Thymus (tissue), 11 donors: ENCODE data around the gene CUL2. TPM values are rescaled to one million over a fixed set of nuclear protein-coding genes. Genes with fewer than 3 reads are reported as not detected.
"Not testable (repeated sequence)": the region's sequence is repeated elsewhere in the genome, so short reads cannot be mapped to it uniquely, and the experiment has no call there.

Experiments used
- DNase-seq, 9 donors: peaks; one replicate each; pipeline ENCODE4 v3.0.0-alpha.2; 2013; ENCODE audit warnings: low spot score in 9 of 9, low read depth in 6 of 9, missing footprints in 1 of 9
- H3K27ac ChIP-seq, 2 donors: one replicate each; pipeline ENCODE4 v1.5.1; 2013; ENCODE audit warnings: control low read depth in 1 of 2, low read depth in 1 of 2, low read length in 1 of 2, mild to moderate bottlenecking in 1 of 2, moderate library complexity in 1 of 2
- H3K27me3 ChIP-seq, 2 donors: one replicate each; pipeline ENCODE4 v1.5.1; 2013; ENCODE audit warnings: low read length in 1 of 2; ENCODE audit not compliant: control insufficient read depth in 2 of 2, insufficient read depth in 1 of 2
- H3K36me3 ChIP-seq, 2 donors: one replicate each; pipeline ENCODE4 v1.5.1; 2013; ENCODE audit warnings: low read length in 1 of 2, mild to moderate bottlenecking in 1 of 2, moderate library complexity in 1 of 2; ENCODE audit not compliant: control insufficient read depth in 2 of 2, insufficient read depth in 2 of 2
- H3K4me1 ChIP-seq, 2 donors: one replicate each; pipeline ENCODE4 v1.5.1; 2013; ENCODE audit warnings: low read length in 2 of 2; ENCODE audit not compliant: control insufficient read depth in 2 of 2, insufficient read depth in 2 of 2
- H3K4me3 ChIP-seq, 2 donors: one replicate each; pipeline ENCODE4 v1.5.1; 2013; ENCODE audit warnings: low read length in 2 of 2, control low read depth in 1 of 2, mild to moderate bottlenecking in 1 of 2
- H3K9me3 ChIP-seq, 2 donors: one replicate each; pipeline ENCODE4 v1.5.1; 2013; ENCODE audit warnings: low read length in 1 of 2, mild to moderate bottlenecking in 1 of 2; ENCODE audit not compliant: control insufficient read depth in 2 of 2, insufficient read depth in 1 of 2
- WGBS: extraction: QIAGEN DNeasy Blood & Tissue Kit; methylation state at CpG from one replicate; pipeline ENCODE4 v1.1.7; 2013; 5-methylcytosine and 5-hydroxymethylcytosine counted together
- polyA plus RNA-seq: library from polyadenylated mRNA; stranded (reverse); fragments of 200-250 nt; gene quantifications from one replicate; pipeline ENCODE4 v1.2.3, GENCODE V29; 2013
- total RNA-seq: library from RNA; stranded (reverse); fragments of 120-200 nt; gene quantifications from one replicate; pipeline ENCODE4 v1.2.4, GENCODE V29; 2013
- donor health status: healthy.

The CUL2 gene
- total and polyA plus RNA-seq, 2 donors = 17.0 to 23.1 TPM

DNA sequence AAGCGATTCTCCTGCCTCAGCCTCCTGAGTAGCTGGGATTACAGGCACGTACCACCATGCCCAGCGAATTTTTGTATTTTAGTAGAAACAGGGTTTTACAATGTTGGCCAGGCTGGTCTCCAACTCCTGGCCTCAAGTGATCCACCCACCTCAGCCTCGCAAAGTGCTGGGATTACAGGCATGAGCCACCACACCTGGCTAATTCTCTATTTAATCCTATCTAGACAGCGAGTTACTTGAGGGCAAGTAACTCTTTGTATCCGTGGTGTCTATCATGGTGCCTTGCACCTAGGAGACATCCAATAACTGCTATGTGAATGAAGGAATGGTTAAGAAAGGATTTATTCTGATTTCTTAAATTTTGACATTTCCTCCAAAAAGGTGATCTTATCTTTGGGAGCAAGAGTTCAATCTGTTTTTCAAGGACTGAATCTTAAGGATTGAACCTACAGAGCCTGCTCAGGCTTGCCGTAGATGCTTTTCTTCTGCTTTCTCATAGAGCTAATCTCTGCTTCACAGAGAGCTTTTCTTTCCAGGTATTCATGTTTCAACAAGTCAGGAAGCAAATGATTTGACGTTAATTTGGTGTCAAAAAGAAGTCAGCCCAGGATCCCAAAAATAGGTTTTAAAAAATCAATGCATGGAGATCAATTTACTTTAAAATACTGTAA is 101.6 kb downstream of the CUL2 start:
- no peaks in the 10 kb centered on the region for H3K36me3 ChIP-seq
- no peaks in the 10 kb centered on the region for H3K27me3 ChIP-seq
- no peak overlapping the region for H3K27ac ChIP-seq
- DNase-seq = no peak
- H3K9me3 ChIP-seq = peaks cover 1 to 12% of the 10 kb centered on the region in 2 donors
- no peaks in the 10 kb centered on the region for H3K4me1 ChIP-seq
- WGBS = 93% methylated on average over 8 of the region's 8 CpGs
- H3K4me3 ChIP-seq = no peak overlapping the region

DNA sequence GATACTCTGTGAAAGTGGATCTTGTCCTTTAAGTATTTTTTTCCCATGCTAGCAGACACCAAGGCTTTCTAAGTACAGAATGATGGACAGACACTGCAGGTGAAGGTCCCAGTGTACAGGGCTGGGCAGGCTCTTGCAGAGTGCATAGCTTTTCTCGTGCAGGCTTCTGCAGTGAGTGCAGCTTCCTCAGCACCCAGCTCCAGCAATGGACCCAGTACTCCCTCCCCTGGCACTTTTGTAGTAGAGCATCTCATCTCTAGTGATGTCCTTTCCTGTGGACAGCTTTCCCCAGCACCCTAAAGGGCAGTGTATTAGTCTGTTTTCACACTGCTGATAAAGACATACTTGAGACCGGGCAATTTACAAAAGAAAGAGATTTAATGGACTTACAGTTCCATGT is 104.3 kb downstream of the CUL2 start:
- WGBS = 78% methylated on average over 2 of the region's 2 CpGs
- Histone ChIP-seq H3K36me3 (no peaks in the 10 kb centered on the region), H3K9me3 (peaks cover 1 to 12% of the 10 kb centered on the region in 2 donors), H3K4me1 (no peaks in the 10 kb centered on the region), H3K4me3 (no peak overlapping the region), H3K27ac (no peak overlapping the region), H3K27me3 (no peaks in the 10 kb centered on the region)
- DNase-seq = no peak

DNA sequence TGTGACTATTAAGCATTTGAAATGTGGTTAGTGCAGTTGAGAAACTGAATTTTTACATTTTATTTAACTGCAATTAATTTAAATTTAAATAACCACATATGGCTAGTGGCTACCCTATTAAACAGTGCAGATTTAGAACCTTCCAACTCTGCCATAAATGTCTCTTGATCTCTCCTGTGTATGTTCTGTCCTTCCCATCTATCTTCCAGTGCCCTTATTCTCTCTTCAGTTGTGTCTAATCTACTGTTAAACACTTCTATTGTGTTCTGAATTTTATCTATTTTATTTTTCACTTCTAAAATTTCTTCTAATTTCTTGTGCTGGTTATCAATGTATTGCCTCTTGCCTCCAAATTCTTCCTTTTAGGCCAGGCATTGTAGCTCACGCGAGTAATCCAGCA is 105.0 kb downstream of the CUL2 start:
- WGBS = over 99% methylated on average over 2 of the region's 2 CpGs
- no peak for DNase-seq
- no peaks in the 10 kb centered on the region for H3K27me3 ChIP-seq

DNA sequence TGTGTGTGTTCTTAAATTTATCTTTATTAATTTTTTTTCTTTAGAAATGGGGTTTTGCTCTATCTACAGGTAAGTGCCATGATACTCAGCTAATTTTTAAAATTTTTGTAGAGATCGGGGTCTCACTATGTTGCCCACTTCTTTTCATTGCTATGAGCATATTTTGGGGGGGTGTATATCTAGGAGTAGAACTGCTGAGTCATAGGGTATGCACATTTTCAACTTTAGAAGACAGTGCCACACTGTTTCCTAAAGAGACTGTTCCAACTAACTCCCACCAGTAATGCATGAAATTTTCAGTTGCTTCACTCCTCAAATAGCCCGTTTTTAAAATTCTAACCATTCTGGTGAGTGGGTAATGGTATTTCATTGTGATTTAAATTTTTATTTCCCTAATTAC is 108.3 kb downstream of the CUL2 start:
- DNase-seq = no peak
- peaks cover 1 to 12% of the 10 kb centered on the region in 2 donors for H3K9me3 ChIP-seq
- no peaks in the 10 kb centered on the region for H3K4me1 ChIP-seq
- H3K27ac ChIP-seq = no peak overlapping the region
- 95% methylated on average over 2 of the region's 2 CpGs for WGBS
- H3K27me3 ChIP-seq = no peaks in the 10 kb centered on the region
- H3K36me3 ChIP-seq = no peaks in the 10 kb centered on the region
- no peak overlapping the region for H3K4me3 ChIP-seq

More for the DNA sequence above, 105.0 kb downstream of the CUL2 start:
- H3K4me3 ChIP-seq = no peak overlapping the region
- H3K36me3 ChIP-seq = no peaks in the 10 kb centered on the region
- H3K9me3 ChIP-seq = peaks cover 1 to 12% of the 10 kb centered on the region in 2 donors
- H3K4me1 ChIP-seq = no peaks in the 10 kb centered on the region
- no peak overlapping the region for H3K27ac ChIP-seq

DNA sequence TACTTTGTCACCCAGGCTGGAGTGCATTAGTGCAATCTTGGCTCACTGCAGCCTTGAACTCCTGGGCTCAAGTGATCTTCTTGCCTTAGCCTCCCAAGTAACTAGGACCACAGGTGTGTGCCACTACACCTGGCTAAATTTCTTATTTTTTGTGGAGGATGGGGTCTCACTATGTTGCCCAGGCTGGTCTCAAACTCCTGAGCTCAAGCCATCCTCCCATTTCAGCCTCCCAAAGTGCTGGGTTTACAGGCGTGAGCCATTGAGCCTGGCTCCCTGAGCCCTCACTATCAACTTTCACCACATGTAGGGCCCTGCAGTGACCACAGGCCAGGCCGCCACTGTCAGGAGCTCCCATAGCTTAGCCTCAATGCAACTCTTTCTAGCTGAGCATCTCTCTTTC is 110.2 kb downstream of the CUL2 start:
- H3K4me1 ChIP-seq = no peaks in the 10 kb centered on the region
- H3K27me3 ChIP-seq = no peaks in the 10 kb centered on the region
- no peak for DNase-seq
- H3K27ac ChIP-seq = no peak overlapping the region
- no peaks in the 10 kb centered on the region for H3K36me3 ChIP-seq
- peaks cover 0 to 13% of the 10 kb centered on the region in 2 donors for H3K9me3 ChIP-seq
- WGBS = 98% methylated on average over 2 of the region's 2 CpGs
- H3K4me3 ChIP-seq = no peak overlapping the region

DNA sequence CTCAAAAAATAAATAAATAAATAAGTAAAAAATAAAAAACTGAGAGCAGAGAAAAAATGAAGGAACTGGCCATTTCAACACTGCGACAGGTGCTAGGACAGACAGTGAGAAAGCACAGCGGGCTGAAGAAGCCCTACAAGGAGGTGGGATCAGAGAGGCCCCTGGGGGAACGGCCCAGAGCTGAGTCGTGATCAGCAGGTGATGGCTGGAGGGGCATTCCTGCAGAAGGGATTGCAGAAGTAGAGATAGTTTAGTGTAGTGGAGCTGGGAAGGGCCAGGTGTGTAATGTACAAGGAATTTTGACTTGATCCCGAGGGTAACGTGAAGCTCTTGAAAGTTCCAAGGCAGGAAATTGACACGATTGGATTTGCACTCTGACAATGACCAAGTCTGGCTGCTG is 112.1 kb downstream of the CUL2 start:
- H3K27me3 ChIP-seq = no peaks in the 10 kb centered on the region
- H3K9me3 ChIP-seq = peaks cover 0 to 14% of the 10 kb centered on the region in 2 donors
- 85% methylated on average over 7 of the region's 7 CpGs for WGBS
- no peaks in the 10 kb centered on the region for H3K4me1 ChIP-seq
- no peak overlapping the region for H3K27ac ChIP-seq
- no peak overlapping the region for H3K4me3 ChIP-seq
- DNase-seq = no peak
- no peaks in the 10 kb centered on the region for H3K36me3 ChIP-seq

DNA sequence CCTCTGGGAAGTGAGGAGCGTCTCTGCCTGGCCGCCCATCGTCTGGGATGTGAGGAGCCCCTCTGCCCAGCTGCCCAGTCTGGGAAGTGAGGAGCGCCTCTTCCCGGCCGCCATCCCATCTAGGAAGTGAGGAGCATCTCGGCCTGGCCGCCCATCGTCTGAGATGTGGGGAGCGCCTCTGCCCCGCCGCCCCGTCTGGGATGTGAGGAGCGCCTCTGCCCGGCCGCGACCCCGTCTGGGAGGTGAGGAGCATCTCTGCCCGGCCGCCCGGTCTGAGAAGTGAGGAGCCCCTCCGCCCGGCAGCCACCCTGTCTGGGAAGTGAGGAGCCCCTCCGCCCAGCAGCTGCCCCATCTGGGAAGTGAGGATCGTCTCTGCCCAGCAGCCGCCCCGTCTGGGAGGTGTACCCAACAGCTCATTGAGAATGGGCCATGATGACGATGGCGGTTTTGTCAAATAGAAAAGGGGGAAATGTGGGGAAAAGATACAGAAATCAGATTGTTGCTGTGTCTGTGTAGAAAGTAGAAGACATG is 113.7 kb downstream of the CUL2 start:
- H3K27ac ChIP-seq, H3K36me3 ChIP-seq, H3K27me3 ChIP-seq, DNase-seq, H3K4me3 ChIP-seq, H3K4me1 ChIP-seq: not testable (repeated sequence)
- H3K9me3 ChIP-seq = peaks cover 0 to 14% of the 10 kb centered on the region in 2 donors
- WGBS = 96% methylated on average over 29 of the region's 29 CpGs

DNA sequence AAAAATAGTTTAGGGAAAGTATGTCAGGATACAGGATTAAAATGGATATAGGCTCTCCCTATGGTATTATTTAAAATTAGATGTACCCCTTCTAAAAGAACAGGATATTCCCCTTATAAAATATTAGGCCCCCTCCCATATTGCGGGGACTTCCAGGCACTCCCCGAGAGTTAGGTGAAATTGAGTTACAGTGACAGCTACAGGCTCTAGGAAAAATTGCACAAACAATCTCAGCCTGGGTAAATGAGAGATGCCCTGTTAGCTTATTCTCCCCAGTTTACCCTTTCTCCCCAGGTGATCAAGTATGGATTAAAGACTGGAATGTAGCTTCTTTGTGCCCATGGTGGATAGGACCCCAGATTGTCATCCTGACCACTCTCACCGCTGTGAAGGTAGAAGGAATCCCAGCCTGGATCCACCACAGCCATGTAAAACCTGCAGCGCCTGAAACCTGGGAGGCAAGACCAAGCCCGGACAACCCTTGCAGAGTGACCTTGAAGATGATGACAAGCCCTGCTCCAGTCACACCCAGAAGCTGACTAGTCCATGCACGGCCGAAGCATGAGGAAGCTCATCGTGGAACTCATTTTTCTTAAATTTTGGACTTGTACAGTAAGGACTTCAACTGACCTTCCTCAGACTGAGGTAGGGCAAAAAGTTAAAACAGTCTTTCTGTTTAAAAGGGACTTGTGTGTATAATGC is 115.6 kb downstream of the CUL2 start:
- H3K27ac ChIP-seq, H3K36me3 ChIP-seq, H3K4me1 ChIP-seq, H3K27me3 ChIP-seq, DNase-seq, H3K4me3 ChIP-seq: not testable (repeated sequence)
- WGBS = 97% methylated on average over 8 of the region's 8 CpGs
- H3K9me3 ChIP-seq = peaks cover 0 to 14% of the 10 kb centered on the region in 2 donors

DNA sequence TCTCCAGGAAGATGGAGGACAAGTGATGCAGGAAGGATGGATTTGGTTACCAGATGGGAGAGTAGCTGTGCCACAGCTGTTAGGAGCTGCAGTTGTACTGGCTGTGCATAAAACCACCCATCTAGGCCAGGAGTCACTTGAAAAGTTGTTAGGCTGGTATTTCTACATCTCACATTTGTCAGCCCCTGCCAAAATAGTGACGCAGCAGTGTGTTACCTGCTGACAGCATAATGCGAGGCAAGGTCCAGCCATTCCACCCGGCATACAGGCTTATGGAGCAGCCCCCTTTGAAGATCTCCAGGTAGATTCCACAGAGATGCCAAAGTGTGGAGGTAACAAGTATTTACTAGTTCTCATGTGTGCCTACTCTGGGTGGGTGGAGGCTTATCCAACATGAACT is 116.4 kb downstream of the CUL2 start:
- H3K4me3 ChIP-seq, H3K27me3 ChIP-seq, H3K27ac ChIP-seq, DNase-seq, H3K36me3 ChIP-seq, H3K4me1 ChIP-seq: not testable (repeated sequence)
- 92% methylated on average over 3 of the region's 3 CpGs for WGBS
- H3K9me3 ChIP-seq = peaks cover 0 to 14% of the 10 kb centered on the region in 2 donors
